Measurements from ENCODE around the gene LYPD6B. TPM values are rescaled to one million over a fixed set of nuclear protein-coding genes. Genes with fewer than 3 reads are reported as not detected.

The LYPD6B gene
- total RNA-seq, 1 donor from 2014 or later, result 23.7 TPM

DNA sequence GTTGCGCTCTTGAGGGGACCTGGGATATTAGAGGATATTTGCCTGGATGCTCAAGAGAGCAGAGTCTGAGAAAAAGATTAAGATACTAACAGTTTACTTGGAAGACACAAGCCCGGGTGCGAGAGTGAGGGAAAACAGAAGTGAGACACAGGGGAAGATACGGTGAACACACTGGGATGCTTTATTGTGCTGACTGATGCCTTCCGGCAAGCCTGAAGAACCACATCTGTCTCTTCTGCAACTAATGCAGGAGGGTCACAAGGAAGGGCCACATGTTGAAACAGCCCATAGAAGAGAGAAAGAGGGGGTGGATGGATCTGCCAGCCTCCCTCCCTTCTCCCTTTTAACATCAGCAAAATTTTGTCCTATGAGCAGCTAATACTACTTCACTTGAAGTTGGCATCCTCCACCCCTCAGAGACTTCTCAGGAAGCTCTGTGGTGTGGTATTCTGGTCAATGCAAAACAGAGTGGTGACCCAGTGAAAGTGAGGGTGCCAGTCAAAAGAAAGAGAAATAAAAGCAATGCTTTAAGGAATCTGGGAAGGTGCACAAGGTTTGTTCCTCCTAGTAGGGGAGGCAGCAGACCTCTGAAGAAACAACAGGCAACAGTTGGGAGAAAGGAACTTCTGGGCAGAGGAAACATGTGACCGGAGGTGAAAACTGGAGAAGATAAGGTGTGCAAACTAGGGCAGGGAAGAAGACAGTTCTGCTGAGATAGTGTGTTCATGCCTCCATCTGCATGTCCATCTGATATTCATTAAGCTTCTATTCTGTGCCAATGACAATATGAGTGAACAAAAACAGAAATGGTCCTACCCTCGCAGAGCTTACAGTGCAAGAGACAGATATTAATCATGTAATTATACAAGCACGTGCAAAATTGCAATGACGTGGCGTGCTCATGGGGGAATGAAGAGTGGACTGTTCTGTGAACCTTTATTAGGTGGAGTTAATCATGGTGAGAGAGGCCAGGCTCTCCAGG is 107.1 kb downstream of the LYPD6B start:
- Mint-ChIP-seq H3K9me3 (peaks cover 8% of the 10 kb centered on the region), H3K27ac (no peak overlapping the region), H3K4me3 (no peak overlapping the region), H3K36me3 (peaks cover 13% of the 10 kb centered on the region), H3K27me3 (no peaks in the 10 kb centered on the region), H3K4me1 (ENCODE audit: unreplicated experiment) (peaks cover 18% of the 10 kb centered on the region)
- no peak for DNase-seq (ENCODE audit: extremely low spot score, unreplicated experiment)
- TF ChIP-seq, protein P1, sequence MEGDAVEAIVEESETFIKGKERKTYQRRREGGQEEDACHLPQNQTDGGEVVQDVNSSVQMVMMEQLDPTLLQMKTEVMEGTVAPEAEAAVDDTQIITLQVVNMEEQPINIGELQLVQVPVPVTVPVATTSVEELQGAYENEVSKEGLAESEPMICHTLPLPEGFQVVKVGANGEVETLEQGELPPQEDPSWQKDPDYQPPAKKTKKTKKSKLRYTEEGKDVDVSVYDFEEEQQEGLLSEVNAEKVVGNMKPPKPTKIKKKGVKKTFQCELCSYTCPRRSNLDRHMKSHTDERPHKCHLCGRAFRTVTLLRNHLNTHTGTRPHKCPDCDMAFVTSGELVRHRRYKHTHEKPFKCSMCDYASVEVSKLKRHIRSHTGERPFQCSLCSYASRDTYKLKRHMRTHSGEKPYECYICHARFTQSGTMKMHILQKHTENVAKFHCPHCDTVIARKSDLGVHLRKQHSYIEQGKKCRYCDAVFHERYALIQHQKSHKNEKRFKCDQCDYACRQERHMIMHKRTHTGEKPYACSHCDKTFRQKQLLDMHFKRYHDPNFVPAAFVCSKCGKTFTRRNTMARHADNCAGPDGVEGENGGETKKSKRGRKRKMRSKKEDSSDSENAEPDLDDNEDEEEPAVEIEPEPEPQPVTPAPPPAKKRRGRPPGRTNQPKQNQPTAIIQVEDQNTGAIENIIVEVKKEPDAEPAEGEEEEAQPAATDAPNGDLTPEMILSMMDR (conservative IDR thresholded peaks at IDR 0.05), result no peak

DNA sequence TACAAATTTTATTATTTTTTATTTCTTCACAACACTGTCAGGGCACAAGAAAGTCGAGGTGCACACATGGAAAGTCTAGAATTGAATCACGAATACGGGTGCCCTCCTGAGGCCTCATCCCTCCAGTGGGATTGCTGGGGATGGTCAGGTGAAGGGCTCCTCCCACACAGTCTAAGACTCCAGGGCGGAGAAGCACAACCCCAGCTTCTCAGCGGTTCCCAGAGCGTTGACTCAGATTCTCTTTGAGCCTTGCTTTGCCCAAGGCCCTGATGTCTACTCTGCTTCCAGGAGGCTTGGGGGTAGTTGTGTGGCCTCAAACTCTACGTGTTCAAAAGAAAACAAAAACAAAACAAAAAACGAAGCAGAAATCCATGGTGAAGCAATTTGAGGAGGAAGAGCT is 108.4 kb downstream of the LYPD6B start:
- no peak for DNase-seq (ENCODE audit: extremely low spot score, unreplicated experiment)
- Mint-ChIP-seq H3K4me3 (no peak overlapping the region), H3K9me3 (peaks cover 8% of the 10 kb centered on the region), H3K36me3 (peaks cover 13% of the 10 kb centered on the region), H3K4me1 (ENCODE audit: unreplicated experiment) (peaks cover 18% of the 10 kb centered on the region), H3K27me3 (no peaks in the 10 kb centered on the region), H3K27ac (no peak overlapping the region)
- TF ChIP-seq, protein P1 (conservative IDR thresholded peaks at IDR 0.05), result no peak

DNA sequence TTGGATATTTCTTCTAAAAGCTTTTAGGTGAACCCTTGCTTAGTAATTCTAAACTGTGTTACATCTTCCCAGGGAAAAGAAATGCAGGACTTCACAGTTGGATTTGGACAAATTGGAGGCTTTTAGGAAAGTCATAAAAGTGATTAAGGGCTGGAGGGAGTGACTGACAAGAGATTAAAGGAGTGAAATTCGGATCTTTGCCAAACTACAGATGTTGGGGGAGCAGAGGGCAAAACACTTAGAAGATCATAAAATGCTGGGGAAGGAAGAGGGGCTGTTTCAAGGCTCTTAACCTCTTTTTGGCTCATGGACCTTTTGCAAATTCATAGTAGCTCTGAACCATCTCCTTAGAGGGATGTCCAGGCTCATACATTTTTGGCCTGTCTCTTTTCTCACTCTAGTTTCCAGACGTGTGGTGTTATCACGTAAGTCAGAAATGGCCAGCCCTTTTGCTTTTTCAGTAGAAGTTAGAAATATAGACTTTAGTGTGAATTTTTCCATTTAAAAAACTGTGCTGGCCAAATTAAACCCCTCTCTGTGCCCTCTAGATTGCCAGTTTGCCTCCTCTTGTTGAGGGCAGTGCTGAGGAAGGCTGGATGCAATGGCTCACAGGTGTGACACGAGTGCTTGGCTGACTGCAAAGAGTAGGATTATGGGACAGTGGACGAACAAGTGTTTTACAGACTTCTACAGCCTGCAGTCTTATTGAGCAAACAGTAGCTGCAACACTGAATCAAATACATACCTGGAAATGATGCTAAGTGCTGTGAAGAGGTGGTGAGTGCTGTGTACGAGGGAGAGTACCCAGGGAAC is 109.9 kb downstream of the LYPD6B start:
- Mint-ChIP-seq H3K9me3 (peaks cover 8% of the 10 kb centered on the region), H3K4me1 (ENCODE audit: unreplicated experiment) (peaks cover 18% of the 10 kb centered on the region), H3K27me3 (no peaks in the 10 kb centered on the region), H3K4me3 (no peak overlapping the region), H3K36me3 (peaks cover 8% of the 10 kb centered on the region), H3K27ac (no peak overlapping the region)
- TF ChIP-seq, protein P1 (conservative IDR thresholded peaks at IDR 0.05), result no peak
- DNase-seq (ENCODE audit: extremely low spot score, unreplicated experiment), result no peak

DNA sequence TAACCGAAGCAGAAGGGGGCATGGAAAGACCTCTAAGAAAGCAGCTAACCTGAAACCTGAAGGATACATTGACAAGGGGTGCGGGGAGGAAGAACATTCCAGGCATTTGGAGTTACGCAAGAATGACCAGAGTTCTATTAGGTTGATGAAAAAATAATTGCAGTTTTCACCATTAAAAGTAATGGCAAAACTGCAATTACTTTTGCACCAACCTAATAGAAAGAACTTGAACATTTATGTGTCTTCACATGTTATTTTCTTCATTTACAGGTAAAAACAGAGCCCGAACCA is 110.5 kb downstream of the LYPD6B start:
- DNase-seq (ENCODE audit: extremely low spot score, unreplicated experiment), result no peak
- H3K27me3 Mint-ChIP-seq, result no peaks in the 10 kb centered on the region
- H3K27ac Mint-ChIP-seq, result no peak overlapping the region
- H3K4me1 Mint-ChIP-seq (ENCODE audit: unreplicated experiment), result peaks cover 18% of the 10 kb centered on the region
- peaks cover 8% of the 10 kb centered on the region for H3K36me3 Mint-ChIP-seq
- no peak overlapping the region for H3K4me3 Mint-ChIP-seq
- H3K9me3 Mint-ChIP-seq, result peaks cover 8% of the 10 kb centered on the region
- TF ChIP-seq, protein P1 (conservative IDR thresholded peaks at IDR 0.05), result no peak

DNA sequence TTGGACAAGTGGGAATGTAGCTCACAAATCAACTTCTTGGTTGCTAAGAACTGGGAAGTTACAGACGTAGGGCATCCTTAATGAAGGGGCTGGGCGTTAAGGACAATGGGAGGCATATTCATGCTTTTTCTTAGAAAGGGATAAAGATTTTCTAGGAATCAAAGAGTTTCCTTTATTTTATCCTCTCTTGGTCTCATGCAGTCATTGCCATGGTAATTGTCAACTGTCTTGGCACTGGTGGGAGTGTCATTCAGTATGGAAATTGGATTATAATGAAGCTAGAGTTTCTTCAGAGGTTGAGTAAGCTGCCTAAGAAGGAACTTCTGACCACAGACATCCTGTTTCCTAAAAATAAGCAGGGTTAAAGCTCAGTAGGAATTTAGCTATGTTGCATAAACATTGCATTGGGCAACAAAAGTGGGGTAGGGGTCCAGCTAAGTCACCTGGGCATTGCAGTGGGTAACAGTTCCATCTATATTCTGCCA is 114.0 kb downstream of the LYPD6B start:
- Mint-ChIP-seq H3K9me3 (no peaks in the 10 kb centered on the region), H3K4me3 (no peak overlapping the region), H3K27me3 (no peaks in the 10 kb centered on the region), H3K27ac (no peak overlapping the region), H3K4me1 (ENCODE audit: unreplicated experiment) (peaks cover 27% of the 10 kb centered on the region), H3K36me3 (peaks cover 3% of the 10 kb centered on the region)
- no peak for DNase-seq (ENCODE audit: extremely low spot score, unreplicated experiment)
- TF ChIP-seq, protein P1 (conservative IDR thresholded peaks at IDR 0.05), result no peak
